Measurements from ENCODE around the gene TMEM11.
"Not testable (repeated sequence)": the region's sequence is repeated elsewhere in the genome, so short reads cannot be mapped to it uniquely, and the experiment has no call there.

The TMEM11 gene

GRCh38 chr17:21212826-21213637, 929 bp downstream of the TMEM11 start:
- DNase-seq (ENCODE audit: low read depth, low spot score), result no peak
- peak overlapping the region; percentile 83 for H3K27ac ChIP-seq

GRCh38 chr17:21211825-21212479, 2.0 kb downstream of the TMEM11 start:
- no peak for DNase-seq (ENCODE audit: low read depth, low spot score)
- peak overlapping the region; percentile 26 for H3K27ac ChIP-seq

DNA sequence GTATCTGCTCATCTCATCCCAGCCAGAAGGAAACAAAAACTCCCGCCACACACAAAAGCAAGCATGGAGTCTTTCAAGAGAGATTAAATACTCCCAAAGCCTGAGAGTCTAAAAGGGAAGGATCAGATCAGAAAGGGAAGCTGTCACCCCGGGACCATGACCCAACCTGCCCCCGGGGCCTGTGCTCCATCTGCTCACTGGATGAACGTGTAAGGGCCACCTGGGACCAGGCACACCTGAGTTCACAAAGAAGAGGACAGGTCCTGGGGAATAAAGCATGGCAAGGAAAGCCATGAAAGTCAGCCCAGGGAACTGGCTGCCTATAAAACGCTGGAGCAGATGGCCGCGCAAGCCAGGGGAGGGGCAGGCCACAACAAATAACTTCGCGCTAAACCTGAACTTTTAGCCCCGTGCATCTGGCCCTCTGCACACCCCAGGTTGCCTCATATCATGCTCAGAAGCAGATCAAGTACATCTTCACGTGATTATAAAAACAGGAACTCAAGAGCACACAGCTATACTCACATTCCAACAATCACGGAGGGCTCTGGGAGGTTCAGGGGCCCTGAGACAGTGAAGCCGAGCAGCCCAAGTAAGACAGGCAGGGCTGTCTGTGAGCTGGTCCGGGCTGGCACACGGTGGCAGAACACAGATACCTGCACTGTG, 3.4 kb downstream of the TMEM11 start:
- no peak overlapping the region for H3K27ac ChIP-seq
- DNase-seq (ENCODE audit: low read depth, low spot score), result no peak

GRCh38 chr17:21209511-21210175, 4.3 kb downstream of the TMEM11 start:
- no peak overlapping the region for H3K27ac ChIP-seq

DNA sequence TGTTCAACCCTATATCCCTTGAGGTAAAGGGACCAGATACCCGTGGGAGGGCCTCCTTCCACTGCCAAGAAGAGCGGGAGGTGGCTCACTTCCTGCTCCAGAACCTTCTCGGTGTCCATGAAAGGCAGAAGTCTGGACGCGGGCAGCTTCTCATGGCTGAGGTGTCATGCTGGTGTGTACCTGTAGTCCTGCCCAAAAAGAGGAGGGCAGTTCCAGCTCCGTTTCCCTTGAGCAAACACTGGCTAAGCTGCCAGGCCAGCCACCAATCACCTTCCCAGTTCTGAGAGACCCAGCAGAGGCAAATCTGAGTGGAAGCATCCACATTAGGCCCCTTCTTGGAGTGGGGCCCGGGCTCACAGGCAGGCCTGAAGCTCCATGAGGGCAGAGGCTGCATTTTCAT, 5.6 kb downstream of the TMEM11 start:
- H3K27ac ChIP-seq, result no peak overlapping the region
- DNase-seq (ENCODE audit: low read depth, low spot score), result no peak

More at GRCh38 chr17:21209511-21210175, 4.3 kb downstream of the TMEM11 start:
- DNase-seq (ENCODE audit: low read depth, low spot score), result no peak

DNA sequence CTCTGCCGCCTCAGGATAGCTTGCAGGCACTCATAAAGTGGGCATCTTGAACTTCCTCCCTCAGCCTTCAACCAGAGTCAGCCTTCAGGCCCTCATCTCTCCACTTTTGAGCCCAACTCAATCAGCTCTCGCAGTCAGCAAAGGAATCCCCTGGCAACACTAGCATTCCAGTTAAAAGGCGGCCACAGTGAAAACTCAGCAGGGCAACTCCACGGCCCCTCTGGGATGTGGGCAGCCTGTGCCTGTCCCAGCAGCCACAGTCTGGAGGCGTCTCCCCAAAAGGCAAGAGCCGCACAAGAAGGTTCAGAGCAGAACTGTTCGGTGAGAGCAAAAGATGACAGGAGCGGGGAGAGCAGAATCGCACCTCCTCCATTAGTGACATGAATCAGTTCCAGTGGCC, 9.0 kb downstream of the TMEM11 start:
- H3K27ac ChIP-seq, result no peak overlapping the region
- DNase-seq (ENCODE audit: low read depth, low spot score), result no peak

DNA sequence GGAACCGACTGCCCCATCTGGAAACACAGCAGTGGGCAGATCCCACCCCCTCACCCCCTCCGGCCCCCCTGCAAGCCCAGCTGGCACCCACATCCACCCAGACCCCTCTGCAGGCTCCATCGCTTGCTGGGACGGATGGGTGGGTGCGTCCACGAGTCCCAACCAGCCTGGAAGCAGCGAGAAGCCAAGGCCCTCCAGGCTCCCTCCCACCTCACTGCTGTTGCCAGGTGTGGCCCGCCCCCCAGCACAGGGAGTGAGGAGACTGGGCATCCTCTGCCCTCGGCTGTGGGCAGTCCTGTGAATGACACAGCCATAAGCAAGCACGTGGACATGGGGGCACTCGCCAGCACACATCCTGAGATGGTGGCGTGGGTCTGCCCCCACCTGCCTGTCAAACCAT, 11.4 kb downstream of the TMEM11 start:
- no peak for DNase-seq (ENCODE audit: low read depth, low spot score)
- no peak overlapping the region for H3K27ac ChIP-seq

GRCh38 chr17:21201874-21202273, 12.1 kb downstream of the TMEM11 start:
- no peak for DNase-seq (ENCODE audit: low read depth, low spot score)
- no peak overlapping the region for H3K27ac ChIP-seq

DNA sequence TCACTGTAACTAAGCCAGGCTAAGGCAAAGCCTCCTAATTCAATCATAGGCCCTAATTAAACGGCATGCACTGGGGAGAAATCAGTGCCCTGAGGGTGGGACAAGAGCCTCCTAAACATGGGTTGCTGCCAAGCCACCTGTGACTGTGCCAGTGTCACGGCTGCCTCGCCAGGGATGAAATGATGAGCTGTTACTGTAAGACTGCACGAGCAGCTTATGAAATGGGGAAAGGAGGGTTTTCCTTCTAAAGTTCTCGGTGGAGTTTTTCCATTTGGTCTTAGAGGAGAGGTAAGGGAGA, 12.7 kb downstream of the TMEM11 start:
- peak overlapping the region; percentile 1 for H3K27ac ChIP-seq
- DNase-seq (ENCODE audit: low read depth, low spot score), result no peak

- no peak for DNase-seq (ENCODE audit: low read depth, low spot score)
Measured at GRCh38 chr17:21200590-21201297, 13.2 kb downstream of the TMEM11 start.

GRCh38 chr17:21199856-21200255, 14.1 kb downstream of the TMEM11 start:
- no peak overlapping the region for H3K27ac ChIP-seq

More at GRCh38 chr17:21200590-21201297, 13.2 kb downstream of the TMEM11 start:
- peak overlapping the region; percentile 1 for H3K27ac ChIP-seq

DNA sequence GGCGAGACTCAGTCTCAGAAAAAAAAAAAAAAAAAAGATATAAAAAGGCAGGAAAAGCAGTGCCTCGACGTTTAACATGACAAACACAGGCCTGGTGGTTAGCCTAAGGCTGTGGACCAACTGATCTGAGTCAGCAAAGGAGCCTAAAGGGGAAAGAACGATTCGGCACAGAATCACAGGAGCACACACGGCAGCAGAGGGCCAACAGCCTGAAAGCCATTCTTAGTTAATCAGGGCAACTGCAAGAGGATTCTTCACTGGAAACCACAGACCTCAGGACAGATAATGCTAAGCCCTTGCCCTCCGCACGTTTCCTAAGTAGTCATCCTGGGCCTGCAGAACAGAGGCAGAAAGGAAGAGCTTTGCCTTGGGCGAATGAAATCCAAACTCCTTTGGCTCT, 14.7 kb downstream of the TMEM11 start:
- no peak overlapping the region for H3K27ac ChIP-seq
- no peak for DNase-seq (ENCODE audit: low read depth, low spot score)

More at GRCh38 chr17:21199856-21200255, 14.1 kb downstream of the TMEM11 start:
- DNase-seq (ENCODE audit: low read depth, low spot score), result no peak

- no peak overlapping the region for H3K27ac ChIP-seq
Measured at GRCh38 chr17:21198411-21198810, 15.6 kb downstream of the TMEM11 start.

DNA sequence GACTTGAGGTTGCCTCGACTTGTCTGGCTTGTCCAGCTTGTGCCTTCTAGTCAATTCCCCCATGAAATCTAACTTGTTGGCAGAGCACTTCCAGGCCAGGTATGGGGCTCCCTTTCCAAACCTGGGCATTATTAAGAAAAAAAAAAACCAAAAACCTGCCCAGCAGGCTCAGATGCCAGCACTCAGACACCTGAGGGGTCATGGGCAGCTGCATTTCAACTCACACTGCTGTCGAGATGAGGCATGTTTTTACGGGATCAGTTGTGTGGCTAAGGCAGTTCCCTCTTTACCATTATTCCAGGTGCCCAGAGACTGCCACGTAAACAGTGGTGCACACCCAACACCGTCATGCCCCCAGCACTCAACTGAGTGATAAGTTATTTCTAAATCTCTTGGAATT, 17.8 kb downstream of the TMEM11 start:
- H3K27ac ChIP-seq, result no peak overlapping the region

More at GRCh38 chr17:21198411-21198810, 15.6 kb downstream of the TMEM11 start:
- DNase-seq (ENCODE audit: low read depth, low spot score), result no peak

DNA sequence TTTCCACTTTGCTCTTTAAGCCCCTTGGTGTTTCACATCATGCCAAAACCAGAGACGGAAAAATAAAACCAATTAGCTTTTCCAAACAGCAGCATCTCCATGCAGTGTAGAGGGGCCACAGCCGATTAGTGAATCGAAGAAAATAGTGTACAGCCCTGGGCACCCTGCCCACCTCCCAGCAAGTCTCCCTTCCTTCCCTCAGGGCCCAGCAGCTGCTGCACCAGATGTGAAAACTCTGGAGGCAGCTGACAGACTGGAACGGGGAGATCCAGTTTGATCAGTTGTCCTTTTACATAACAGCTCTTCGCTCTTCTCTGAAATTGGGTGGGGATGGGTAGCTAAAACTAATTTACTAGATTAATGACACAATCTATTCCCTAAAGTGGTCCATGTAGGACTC, 19.3 kb downstream of the TMEM11 start:
- no peak overlapping the region for H3K27ac ChIP-seq
- no peak for DNase-seq (ENCODE audit: low read depth, low spot score)

More for the DNA sequence above, 17.8 kb downstream of the TMEM11 start:
- DNase-seq (ENCODE audit: low read depth, low spot score), result no peak

DNA sequence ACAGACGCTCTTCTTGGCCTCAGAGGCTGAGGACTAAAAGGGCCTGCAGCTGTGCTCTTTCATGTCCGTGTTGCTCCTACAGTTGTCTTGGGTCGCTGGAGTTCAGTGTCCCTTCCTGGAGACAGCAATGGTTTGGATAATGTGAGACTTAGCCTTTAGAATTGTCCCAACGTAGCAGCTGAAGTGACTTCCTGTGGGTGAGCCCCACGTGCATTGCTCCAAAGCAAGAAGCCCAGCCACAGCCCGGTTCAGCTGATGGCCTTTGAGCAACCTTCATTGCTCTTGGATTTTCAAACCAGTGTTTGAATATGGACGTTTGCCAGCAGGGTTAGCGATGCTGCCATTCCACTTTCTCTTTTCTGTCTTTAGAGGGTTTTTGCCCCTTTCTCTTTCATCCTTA, 19.7 kb downstream of the TMEM11 start:
- H3K27ac ChIP-seq, result no peak overlapping the region
- DNase-seq (ENCODE audit: low read depth, low spot score), result no peak

GRCh38 chr17:21193031-21193430, 20.9 kb downstream of the TMEM11 start:
- DNase-seq (ENCODE audit: low read depth, low spot score), result no peak
- H3K27ac ChIP-seq, result no peak overlapping the region

DNA sequence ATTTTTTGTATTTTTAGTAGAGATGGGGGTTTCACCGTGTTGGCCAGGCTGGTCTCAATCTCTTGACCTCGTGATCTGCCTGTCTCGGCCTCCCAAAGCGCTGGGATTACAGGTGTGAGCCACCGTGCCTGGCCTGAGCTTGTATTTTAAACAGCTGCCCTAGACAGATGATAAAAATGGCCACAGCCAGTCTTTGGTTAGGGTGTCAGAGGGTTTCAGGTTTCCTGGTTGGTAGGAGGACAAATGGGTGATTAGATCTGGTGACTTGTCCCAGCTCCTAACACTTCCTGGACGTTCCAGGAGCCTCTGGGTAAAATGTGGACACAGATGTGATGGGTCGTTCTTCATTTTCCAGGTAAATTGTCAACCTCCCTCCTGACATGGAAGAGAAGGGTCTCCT, 21.5 kb downstream of the TMEM11 start:
- H3K27ac ChIP-seq; DNase-seq (ENCODE audit: low read depth, low spot score): not testable (repeated sequence)

GRCh38 chr17:21191698-21192097, 22.3 kb downstream of the TMEM11 start:
- DNase-seq (ENCODE audit: low read depth, low spot score), result no peak
- no peak overlapping the region for H3K27ac ChIP-seq

GRCh38 chr17:21190078-21190477, 23.9 kb downstream of the TMEM11 start:
- H3K27ac ChIP-seq, result no peak overlapping the region
- DNase-seq (ENCODE audit: low read depth, low spot score), result no peak
